T1000 (cell line): ENCODE measurements around the gene SMARCAD1.
"Not testable (repeated sequence)": the region's sequence is repeated elsewhere in the genome, so short reads cannot be mapped to it uniquely, and the experiment has no call there.

Experiments
- DNase-seq: peaks from one replicate; lab custom pipeline; 2025; ENCODE audit warnings: mixed read lengths; lab: John Stamatoyannopoulos, UW

SMARCAD1 gene

DNA sequence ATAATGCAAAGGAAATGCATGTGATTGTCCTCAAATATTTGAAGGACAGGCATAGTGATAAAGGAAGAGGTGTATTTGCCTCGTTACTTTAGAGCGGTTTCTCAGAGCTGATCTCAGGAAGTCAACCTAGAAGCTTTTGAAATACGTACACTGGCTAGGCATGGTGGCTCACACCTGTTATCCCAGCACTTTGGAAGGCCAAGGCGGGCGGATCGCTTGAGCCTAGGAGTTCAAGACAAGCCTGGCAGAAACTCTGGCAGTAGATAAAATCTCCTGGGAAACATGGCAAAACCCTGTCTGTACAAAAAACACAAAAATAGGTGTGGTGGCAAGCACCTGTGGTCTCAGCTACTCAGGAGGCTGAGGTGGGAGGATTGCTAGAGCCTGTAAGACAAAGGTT, 24.9 kb downstream of the SMARCAD1 start:
- no peak for DNase-seq

DNA sequence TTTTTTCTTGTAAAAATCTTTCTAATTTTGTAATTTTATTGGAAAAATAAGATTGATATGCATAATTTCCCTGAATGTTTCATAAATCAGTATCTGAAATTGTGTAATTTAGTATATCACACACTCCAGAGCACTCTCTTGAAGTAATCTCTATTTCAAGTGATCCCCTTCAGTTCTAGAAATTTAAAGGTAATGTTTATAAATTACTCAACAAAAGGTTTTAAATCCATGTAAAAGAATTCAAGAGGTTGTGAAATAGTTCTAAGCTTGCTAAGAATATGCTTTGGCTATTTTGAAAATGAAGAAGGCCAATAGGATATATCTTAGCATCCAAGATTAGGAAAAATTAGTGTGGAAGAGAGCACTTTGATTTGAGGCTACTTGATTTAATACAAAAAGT, 28.2 kb downstream of the SMARCAD1 start:
- no peak for DNase-seq

DNA sequence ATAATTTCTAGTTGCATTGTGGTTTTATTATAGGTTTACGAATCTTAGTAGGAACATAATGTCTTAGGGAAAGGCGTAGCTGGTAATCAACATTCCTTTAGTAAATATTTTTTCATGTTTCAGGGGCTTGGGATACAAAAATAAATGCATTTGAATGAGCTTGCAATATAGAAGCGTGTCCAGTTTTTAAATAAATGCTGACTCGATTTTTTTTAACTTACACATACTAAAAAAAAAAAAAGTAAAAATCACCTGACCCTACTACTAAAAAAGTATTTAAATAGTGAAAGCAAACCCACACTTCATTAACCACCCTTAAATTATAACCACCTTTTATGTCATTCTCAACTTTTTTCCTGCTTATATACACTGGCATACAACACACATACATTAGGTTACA, 29.6 kb downstream of the SMARCAD1 start:
- DNase-seq, result no peak

DNA sequence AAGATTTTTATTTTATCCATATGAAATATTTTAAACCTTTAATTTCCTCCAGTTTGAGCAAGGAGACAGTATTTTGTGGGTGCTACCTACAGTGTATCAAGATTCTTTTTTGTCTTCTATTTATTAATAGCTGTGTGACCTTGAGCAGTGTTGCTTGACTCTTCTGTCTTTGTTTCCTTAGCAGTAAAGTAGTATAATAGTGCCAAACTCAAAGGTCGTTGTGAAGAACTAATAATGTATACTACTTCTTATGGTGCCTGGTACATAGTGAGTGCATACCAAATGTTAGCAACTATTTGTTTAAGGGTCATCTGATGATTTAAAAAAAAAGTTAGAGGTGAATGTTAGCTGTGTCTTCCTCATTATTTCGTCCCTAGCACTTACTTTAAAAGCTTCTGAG, 30.5 kb downstream of the SMARCAD1 start:
- DNase-seq, result no peak

DNA sequence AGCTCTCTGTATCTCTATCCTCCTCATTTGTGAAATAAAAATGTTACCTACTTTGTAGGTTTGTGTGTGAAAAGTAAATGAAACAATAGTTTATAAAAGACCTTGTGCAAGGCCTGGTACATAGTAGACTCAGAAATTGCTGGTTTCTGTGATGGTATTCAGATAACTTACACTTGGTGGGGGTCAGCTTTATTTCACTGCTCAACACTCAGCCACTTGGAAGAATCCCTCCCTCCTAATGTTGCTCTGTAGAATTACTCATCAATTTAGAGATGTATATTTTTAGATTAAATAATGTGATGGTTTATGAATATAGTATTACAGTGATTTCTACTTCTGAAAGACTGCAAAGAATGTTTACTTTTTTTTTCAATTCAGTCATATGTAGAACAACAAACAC, 32.7 kb downstream of the SMARCAD1 start:
- DNase-seq, result no peak

DNA sequence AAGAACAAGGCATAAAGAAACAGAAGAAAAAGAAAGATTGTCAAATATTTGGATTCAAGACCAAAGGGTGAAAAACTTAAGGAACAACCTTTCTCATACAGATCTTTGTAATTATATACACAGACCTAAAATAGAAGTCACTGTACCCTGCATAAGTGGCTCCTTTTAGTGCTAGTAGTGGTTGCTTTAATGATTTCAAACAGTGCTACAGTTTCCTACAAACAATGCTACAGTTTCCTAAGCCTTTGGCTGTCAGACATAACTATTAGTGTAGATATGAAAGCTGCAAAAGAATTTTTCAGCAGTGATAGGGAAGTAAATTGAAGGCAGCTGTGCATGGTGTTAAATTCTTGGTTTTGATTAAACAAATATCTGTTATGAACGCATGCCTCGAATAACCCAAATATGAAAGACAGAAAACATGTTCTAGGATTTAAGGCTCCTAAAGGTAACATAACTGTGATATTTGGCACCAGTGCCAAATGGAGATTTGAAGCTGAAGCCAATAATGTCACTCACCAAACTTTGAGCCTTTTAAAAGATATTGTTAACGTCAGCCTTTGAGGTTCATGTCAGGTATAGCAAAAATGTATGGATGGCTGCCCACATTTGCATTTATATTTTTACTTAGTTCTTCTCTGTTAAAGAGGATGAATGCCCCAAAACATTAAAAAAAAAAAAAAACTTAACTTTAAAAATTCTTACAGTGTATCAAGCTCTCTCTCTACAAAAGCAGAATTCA, 36.6 kb downstream of the SMARCAD1 start:
- no peak for DNase-seq

DNA sequence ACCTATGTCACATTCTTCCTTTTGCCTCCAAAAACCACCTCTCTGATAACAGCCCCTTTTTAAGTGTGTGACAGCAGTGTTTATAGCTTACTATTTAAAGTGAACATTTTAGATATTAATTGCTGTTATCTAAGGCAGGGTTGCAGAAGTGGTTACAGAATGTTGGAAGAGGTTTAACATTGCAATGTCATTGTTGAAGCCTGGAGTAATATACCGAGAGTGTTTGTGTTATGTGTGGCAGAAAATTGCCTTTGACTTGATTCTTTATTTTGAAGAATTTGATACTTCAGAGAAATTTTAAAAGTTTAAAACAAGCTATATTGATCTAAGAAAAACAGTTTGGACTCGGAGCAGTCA, 37.1 kb downstream of the SMARCAD1 start:
- no peak for DNase-seq

DNA sequence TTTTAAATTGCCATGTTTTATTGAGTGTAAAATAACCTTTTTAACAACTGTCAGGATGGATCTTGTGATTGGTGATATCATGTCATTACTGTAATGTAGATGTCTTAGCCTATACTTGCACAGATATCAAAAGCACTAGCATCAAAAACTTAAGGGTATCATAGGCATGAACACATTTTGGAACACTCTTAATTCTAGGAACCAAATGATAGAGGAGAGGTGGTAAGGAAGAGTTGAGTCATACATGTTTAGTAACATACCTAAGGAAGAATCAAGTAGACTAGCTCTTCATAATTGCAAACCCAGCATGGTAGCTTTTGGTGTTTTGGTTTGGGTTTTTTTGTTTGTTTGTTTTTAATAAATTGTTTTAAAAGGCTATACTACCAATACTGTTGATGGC, 43.4 kb downstream of the SMARCAD1 start:
- DNase-seq, result no peak

DNA sequence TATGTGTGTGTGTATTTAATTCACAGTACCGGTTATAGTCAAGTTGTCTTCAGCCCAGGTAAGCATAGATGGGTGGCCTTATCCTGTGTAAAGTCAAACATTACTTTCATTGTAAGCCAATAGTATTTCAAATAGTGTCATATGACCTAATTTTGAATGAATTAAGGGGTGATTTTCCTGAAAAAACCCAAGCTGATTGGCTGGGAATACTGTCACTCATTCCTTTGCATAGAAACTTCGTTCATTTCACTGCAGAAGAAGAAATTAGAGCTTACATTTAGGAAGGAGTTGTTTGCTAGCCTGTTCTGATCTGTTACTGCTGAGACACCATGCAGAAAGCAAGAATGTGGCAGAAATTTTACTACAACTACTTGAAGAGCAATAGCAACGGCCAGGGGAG, 45.4 kb downstream of the SMARCAD1 start:
- DNase-seq, result no peak

DNA sequence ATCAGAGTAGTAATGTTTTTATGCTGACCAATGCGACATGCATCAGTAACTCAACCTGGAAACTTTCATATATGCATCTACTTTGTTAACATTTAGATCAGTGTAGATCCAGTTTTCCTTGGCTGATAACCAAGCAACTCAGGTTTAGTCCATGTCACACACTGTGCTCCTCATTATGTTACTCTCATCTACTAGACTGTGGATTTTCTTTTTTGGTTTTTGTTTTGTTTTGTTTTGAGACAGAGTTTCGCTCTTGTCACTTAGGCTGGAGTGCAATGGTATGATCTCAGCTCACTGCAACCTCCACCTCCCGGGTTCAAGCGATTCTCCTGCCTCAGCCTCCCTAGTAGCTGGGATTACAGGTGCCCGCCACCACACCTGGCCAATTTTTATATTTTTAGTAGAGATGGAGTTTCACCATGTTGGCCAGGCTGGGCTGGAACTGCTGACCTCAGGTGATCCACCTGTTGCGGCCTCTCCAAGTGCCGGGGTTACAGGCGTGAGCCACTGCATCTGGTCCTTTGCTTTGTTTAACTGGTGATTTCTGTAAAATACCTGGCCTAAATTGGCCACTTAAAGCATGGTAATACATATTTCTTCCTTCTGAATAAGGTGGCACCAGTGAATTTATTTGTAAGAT, 48.6 kb downstream of the SMARCAD1 start:
- DNase-seq, result no peak

DNA sequence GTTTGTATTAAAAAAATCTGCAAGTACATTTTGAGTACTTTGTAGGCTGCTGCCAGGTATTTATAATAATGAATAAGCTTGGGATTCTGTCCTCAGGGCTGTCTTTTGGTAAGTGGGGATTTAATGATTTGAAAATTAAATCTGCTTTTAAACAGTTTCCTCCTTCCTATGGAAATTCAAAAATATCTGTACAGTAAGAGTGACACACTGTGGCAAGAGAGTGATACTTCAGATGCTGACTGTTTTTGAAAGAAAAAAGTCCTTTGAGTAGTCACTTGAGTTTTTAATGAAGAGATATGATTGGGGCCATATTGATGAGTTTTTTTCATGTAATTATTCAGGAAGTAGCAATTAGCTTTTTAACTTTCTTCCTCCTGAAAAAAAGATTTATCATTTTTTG, 49.2 kb downstream of the SMARCAD1 start:
- no peak for DNase-seq

DNA sequence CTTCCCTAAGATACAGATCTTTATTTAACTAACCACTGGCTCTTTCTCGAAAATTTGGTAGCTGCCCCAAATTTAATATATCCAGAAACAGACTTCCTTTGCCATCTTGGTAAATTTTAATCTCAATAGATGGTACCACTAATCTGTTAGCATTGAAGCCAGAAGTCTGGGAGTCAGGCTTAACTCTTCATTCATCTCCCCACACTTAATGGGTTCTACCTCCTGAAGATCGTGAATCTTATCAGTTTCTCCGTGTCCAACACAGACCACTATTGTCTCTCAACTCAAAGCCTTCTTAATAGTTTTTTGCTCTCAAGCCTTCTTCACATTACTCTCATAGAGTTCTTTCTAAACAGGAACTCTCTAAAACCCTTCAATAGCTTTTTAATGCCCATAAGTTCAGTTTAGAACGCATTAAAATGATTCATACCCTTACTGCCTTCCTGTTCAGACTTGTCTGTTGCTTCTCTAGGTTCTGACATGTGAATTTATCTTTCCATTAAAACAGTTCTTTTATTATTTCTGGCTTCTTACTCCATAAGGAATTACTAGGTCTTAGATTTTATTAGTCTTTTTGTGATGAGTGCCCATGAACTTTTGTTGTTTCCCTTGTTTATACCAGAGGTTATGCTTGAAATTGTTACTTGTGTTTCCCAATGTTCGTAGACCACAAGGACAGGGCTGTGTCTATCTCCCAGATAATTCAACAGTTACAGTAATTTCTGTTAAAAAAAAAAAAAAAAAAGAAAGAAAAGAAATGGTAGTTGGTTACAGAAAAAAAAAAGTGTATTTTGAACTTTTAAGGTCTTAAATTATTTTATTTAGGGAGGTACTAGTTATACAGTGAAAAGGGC, 54.7 kb downstream of the SMARCAD1 start:
- no peak for DNase-seq

DNA sequence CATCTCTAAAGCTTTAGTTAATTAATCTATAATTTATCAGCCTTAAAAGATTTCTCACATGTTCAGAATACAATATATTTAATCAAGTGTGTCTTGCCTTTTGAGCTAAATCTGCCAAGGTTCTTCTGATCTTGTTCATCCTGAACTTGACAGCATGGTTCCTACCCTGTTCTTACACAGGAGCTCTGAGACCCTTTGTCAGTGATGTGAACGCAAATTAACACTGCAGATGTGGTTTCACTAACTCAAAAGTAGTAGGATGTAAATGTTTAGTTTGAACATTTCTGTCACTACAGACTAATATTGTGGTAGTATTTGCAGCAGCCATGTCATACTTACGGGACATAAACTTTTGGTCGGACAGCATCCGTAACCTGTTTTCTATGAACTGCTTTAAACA, 59.4 kb downstream of the SMARCAD1 start:
- DNase-seq, result no peak

DNA sequence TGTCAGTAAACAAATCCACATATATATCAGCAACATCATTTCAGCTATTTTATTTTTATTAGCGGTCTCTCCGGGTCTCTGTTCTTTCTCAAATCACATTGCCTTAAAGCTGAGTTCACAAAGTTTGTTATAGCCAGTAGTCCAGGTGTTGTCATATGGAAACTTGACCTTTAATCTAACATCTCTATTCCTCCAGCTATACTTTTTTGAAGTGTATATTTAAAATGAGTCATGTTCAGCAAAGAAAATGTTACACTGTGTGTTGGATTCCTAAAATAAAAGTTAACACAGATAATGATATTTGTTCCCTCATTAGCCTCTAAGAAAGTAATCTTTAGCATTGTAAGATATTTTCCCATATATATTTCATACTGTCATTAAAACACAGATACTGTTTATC, 63.6 kb downstream of the SMARCAD1 start:
- DNase-seq, result no peak

DNA sequence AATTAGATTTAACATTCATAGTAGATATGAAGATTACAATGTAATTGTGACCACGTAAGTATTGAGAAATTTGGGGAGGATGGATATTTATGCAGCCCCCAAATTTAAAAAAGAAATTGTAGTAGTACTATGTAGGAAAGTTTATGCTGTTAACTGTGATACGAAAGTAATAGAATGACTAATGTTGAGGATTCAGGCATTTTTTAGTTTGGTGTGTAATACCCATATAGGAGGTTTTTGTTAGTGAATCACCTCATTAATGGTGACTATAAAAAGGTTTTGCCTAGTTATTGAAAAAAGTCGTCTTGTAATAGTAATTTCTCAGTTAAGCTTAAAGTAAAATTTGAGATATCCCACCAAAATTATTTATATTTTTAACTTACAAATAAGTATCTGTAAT, 67.2 kb downstream of the SMARCAD1 start:
- DNase-seq, result no peak

DNA sequence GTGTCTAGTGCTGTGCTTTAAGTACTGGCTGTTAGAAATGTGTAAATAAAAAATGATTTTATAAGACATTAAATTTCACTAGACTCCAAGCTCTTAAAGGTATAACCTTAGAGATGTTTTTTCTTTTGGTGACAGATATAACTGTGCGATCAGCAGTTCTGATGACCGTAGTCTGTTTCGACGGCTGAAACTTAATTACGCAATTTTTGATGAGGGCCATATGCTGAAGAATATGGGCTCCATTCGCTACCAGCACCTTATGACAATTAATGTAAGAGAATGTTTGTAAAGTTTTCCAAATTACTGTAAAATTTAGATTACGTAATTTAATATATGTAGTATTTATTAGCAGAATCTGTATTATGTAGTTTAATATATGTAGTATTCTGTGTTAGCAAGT, 68.5 kb downstream of the SMARCAD1 start:
- DNase-seq, result no peak

DNA sequence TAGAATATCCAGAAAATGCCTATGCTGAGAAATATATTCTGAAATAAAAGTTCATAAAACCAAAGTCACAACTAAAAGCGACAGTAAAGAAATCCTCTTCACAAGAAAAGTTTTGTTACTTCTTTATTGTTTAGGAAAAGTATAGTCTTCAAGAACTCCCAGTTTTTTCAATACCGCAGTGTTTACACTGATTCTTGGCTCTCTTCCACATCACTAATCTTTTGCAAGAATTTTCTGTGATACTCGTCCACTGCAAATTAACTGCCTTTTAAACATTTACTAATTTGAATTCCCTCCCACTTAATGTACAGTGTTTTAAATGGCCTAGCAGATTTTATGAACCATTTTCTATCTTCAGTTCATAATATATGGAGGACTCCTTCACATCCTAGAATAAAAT, 69.9 kb downstream of the SMARCAD1 start:
- no peak for DNase-seq

DNA sequence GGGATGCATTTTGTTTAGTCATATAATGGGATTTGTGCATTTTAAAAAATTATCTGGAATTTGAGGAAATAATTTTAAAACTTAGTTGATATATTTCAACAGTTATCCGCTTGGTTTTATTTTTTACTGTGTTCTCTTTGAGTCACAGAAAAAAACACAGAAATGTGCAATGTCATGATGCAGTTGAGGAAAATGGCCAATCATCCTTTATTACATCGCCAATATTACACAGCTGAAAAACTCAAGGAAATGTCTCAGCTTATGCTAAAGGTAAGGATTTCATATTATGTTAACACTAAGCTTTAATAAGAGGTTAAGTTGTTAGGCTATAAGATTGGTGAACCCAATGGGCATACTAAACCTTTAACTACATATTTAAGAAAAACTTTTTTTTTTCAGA, 71.1 kb downstream of the SMARCAD1 start:
- DNase-seq, result no peak

DNA sequence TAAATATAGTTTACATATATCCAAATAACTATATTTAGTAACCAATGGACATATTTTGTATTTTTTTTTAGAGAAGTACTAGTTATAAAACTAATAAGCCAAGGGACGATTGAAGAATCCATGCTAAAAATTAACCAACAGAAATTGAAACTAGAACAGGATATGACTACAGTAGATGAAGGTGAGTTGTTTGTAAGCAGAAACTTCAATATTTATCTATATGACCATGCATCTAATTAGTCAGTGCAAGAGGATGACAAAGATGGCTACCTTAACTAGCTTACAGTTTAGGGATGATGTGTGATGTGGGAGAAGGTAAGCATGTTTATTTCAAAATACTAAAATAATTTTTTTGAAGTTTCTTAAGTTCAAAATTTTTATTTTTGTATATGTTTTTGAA, 77.2 kb downstream of the SMARCAD1 start:
- DNase-seq, result no peak

DNA sequence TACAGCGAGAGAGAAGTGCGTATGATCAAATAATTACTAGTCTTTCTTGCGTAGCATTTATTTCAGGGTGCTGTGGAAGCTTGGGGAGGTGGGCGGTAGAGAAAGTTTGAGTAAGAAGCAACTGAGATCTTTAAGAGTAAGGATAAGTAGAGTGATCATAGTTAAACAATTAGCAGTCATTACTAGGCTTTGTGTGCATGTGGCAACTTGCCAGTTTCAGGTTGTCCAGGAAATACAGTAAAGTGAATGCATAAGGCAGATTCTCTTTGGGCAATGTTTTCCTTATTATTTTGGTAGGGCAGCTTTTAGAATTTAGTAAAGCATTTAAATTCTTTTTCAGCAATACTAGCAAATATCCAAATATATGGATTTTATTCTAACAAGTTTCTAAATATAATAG, 78.0 kb downstream of the SMARCAD1 start:
- DNase-seq, result no peak

DNA sequence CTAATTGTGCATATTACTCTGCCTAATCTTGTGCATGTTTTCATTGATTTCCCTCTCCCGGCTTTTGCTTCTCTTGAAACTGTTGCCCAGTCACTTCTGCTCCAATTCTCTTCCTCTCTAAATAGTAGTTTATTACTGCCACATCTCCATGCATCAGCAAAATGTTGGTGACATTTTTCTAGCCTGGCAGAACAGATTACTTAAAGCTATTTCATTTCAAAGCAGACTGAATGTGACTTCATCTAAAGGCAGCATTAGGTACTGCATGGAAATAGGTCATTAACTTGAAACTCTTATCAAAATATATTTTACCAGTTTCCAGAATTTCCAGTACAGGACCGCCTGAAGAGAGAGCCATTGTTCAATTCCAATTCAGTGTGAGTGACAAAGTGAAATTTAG, 82.6 kb downstream of the SMARCAD1 start:
- DNase-seq, result no peak

DNA sequence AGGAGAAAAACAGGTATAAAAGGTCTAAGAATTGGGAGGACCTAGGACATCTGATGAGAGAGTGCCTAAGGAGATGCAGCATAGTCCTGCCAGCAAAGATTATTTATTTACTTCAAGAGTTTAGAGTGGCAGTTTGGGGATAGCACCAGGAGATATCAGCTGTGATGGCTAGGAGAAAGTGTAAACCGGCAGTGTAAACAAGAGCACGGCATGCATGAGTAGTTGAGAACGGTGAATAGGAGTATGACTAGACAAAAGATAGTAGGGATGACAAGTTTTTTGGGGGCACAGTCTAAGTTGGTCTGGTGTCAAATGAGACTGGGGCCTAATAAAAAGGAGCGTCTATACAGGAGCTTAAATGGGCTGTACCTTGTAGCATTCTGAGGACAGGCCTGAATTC, 86.3 kb downstream of the SMARCAD1 start:
- not testable (repeated sequence) for DNase-seq

DNA sequence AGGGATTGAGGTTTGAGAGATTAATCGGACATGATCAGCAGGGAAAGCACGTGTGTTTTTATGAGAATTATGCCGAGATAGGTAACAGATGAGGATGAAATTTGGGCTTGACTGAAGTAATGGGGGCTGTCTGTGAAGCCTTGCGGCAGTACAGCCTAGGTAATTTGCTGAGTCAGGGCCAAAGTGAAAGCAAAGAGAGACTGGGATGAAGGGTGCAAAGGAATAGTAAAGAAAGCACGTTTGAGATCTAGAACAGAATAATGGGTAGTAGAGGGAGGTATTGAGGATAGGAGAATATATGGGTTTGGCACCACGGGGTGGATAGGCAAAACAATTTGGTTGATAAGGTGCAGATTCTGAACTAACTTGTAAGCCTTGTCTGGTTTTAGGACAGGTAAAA, 87.8 kb downstream of the SMARCAD1 start:
- not testable (repeated sequence) for DNase-seq
